Measurements from ENCODE around the gene UGT3A2. TPM values are rescaled to one million over a fixed set of nuclear protein-coding genes. Genes with fewer than 3 reads are reported as not detected.

UGT3A2 gene
- total and polyA plus RNA-seq, 4 donors: 0.14 to 0.65 (median 0.18) TPM

- no peaks in the 10 kb centered on the region for H3K27me3 ChIP-seq (ENCODE audit: control insufficient read depth in 4 of 4, insufficient read depth in 4 of 4, low read length in 3 of 4)
- TF ChIP-seq ATF3 (IDR thresholded peaks at IDR 0.05) (no peak), SP1 (IDR thresholded peaks at IDR 0.05) (no peak), RXRA (IDR thresholded peaks at IDR 0.05) (no peak), HNF4A (conservative IDR thresholded peaks at IDR 0.05) (no peak), FOXA2 (IDR thresholded peaks at IDR 0.05) (no peak), EGR1 (IDR thresholded peaks at IDR 0.05; ENCODE audit: low read depth in 2 of 2) (no peak), RAD21 (IDR thresholded peaks at IDR 0.05) (no peak), ZBTB33 (IDR thresholded peaks at IDR 0.05) (no peak), NR2F2 (IDR thresholded peaks at IDR 0.05) (no peak), GABPA (IDR thresholded peaks at IDR 0.05 in 1 of 2, conservative IDR thresholded peaks at IDR 0.05 in 1 of 2) (no peak), HNF4G (IDR thresholded peaks at IDR 0.05) (no peak), CTCF (IDR thresholded peaks at IDR 0.05; ENCODE audit: low read depth, low read length, missing input control) (no peak), YY1 (IDR thresholded peaks at IDR 0.05) (no peak), FOXA1 (IDR thresholded peaks at IDR 0.05) (no peak), MAX (IDR thresholded peaks at IDR 0.05) (no peak)
- H3K4me1 ChIP-seq (ENCODE audit: control insufficient read depth in 4 of 4, insufficient read depth in 4 of 4, low read length in 3 of 4): no peaks in the 10 kb centered on the region
- H3K9ac ChIP-seq (ENCODE audit: low read depth in 1 of 2, low read length in 2 of 2): no peak overlapping the region
- H3K36me3 ChIP-seq (ENCODE audit: control insufficient read depth in 4 of 4, insufficient read depth in 3 of 4, low read depth in 1 of 4, low read length in 3 of 4): no peaks in the 10 kb centered on the region
- H3K9me3 ChIP-seq (ENCODE audit: control insufficient read depth in 4 of 4, low read length in 3 of 4): no peaks in the 10 kb centered on the region
- DNase-seq (ENCODE audit: low spot score): no peak
- no peak overlapping the region for H3K27ac ChIP-seq (ENCODE audit: low read depth in 1 of 2, low read length in 2 of 2)
- no peak overlapping the region for H3K4me3 ChIP-seq (ENCODE audit: low read depth in 1 of 3, low read length in 3 of 3)
Measured at GRCh38 chr5:36033047-36033446, 33.6 kb downstream of the UGT3A2 start.

GRCh38 chr5:36031223-36031622 is 35.5 kb downstream of the UGT3A2 start:
- no peak overlapping the region for H3K27ac ChIP-seq (ENCODE audit: low read depth in 1 of 2, low read length in 2 of 2)
- no peaks in the 10 kb centered on the region for H3K9me3 ChIP-seq (ENCODE audit: control insufficient read depth in 4 of 4, low read length in 3 of 4)
- no peak for DNase-seq (ENCODE audit: low spot score)
- H3K27me3 ChIP-seq (ENCODE audit: control insufficient read depth in 4 of 4, insufficient read depth in 4 of 4, low read length in 3 of 4): no peaks in the 10 kb centered on the region
- H3K4me3 ChIP-seq (ENCODE audit: low read depth in 1 of 3, low read length in 3 of 3): no peak overlapping the region
- H3K36me3 ChIP-seq (ENCODE audit: control insufficient read depth in 4 of 4, insufficient read depth in 3 of 4, low read depth in 1 of 4, low read length in 3 of 4): no peaks in the 10 kb centered on the region
- no peak overlapping the region for H3K9ac ChIP-seq (ENCODE audit: low read depth in 1 of 2, low read length in 2 of 2)
- no peaks in the 10 kb centered on the region for H3K4me1 ChIP-seq (ENCODE audit: control insufficient read depth in 4 of 4, insufficient read depth in 4 of 4, low read length in 3 of 4)
- TF ChIP-seq YY1 (IDR thresholded peaks at IDR 0.05) (no peak), RXRA (IDR thresholded peaks at IDR 0.05) (no peak), GABPA (IDR thresholded peaks at IDR 0.05 in 1 of 2, conservative IDR thresholded peaks at IDR 0.05 in 1 of 2) (no peak), TAF1 (conservative IDR thresholded peaks at IDR 0.05) (no peak), HNF4G (IDR thresholded peaks at IDR 0.05) (no peak), EGR1 (IDR thresholded peaks at IDR 0.05; ENCODE audit: low read depth in 2 of 2) (no peak), SP1 (IDR thresholded peaks at IDR 0.05) (no peak), JUND (IDR thresholded peaks at IDR 0.05) (no peak), NR2F2 (IDR thresholded peaks at IDR 0.05) (no peak), MAX (IDR thresholded peaks at IDR 0.05) (no peak), ATF3 (IDR thresholded peaks at IDR 0.05) (no peak), FOXA1 (IDR thresholded peaks at IDR 0.05) (no peak)
- WGBS: 88% methylated on average over 6 of the region's 6 CpGs
